HG02885 (cell line): ENCODE measurements around the gene AMH.

ENCODE experiments used
- ATAC-seq: cut with Tn5 transposase; IDR thresholded peaks from one replicate; pipeline ENCODE4 v1.9.1; 2021; ENCODE audit warnings: mild to moderate bottlenecking; ENCODE audit not compliant: unreplicated experiment, poor library complexity

Gene AMH

GRCh38 chr19:2282062-2282861 is 33.1 kb downstream of the AMH start, which contains the start of gene PEAK3:
Gene PEAK3, minus strand, starts transcription at chr19:2282175. Its CDS starts 1,244 bp downstream, at chr19:2280931.
- no peak for ATAC-seq

- no peak for ATAC-seq
These were observed 33.7 kb downstream of the AMH start for GRCh38 chr19:2282862-2283237.

- no peak for ATAC-seq
These were observed 34.8 kb downstream of the AMH start for GRCh38 chr19:2283835-2284507.

- ATAC-seq, result no peak
These were observed 37.4 kb downstream of the AMH start for GRCh38 chr19:2286402-2287140.

- no peak for ATAC-seq
These were observed 38.6 kb downstream of the AMH start for GRCh38 chr19:2287585-2288337.

GRCh38 chr19:2288338-2288817 is 39.3 kb downstream of the AMH start:
- no peak for ATAC-seq

GRCh38 chr19:2288818-2289713 is 39.9 kb downstream of the AMH start:
- ATAC-seq, result no peak

GRCh38 chr19:2289714-2290435 is 40.8 kb downstream of the AMH start:
- no peak for ATAC-seq

GRCh38 chr19:2290441-2291184 is 41.5 kb downstream of the AMH start:
- no peak for ATAC-seq

- no peak for ATAC-seq
These were observed 42.1 kb downstream of the AMH start for GRCh38 chr19:2291185-2291751.

- ATAC-seq, result no peak
These were observed 45.7 kb downstream of the AMH start for GRCh38 chr19:2294687-2295335.

- no peak for ATAC-seq
These were observed 47.0 kb downstream of the AMH start for GRCh38 chr19:2296141-2296540.

- no peak for ATAC-seq
These were observed 51.4 kb downstream of the AMH start for GRCh38 chr19:2300533-2300932.
